Spleen (tissue), 11 donors: Measurements from ENCODE around the gene EXPH5. TPM values are rescaled to one million over a fixed set of nuclear protein-coding genes. Genes with fewer than 3 reads are reported as not detected.
"Not testable (repeated sequence)": the region's sequence is repeated elsewhere in the genome, so short reads cannot be mapped to it uniquely, and the experiment has no call there.

Source experiments
- DNase-seq: peaks from one replicate; pipeline ENCODE4 v3.0.0-alpha.2; 2020
- H3K27ac ChIP-seq, 8 donors: fragments of 200-600 bp; sonication (generic) in 7 of 8; 1 replicate in 4 of 8; 2 replicates in 4 of 8; pipeline versions ENCODE4 v1.5.0 to v1.8.0; 2016 to 2021; ENCODE audit warnings: inconsistent platforms in 4 of 8, mild to moderate bottlenecking in 4 of 8, moderate library complexity in 1 of 8
- H3K27me3 ChIP-seq, 7 donors: fragments of 200-600 bp; sonication (generic) in 6 of 7; replicated peaks in 1 of 7; 1 replicate in 4 of 7; 2 replicates in 3 of 7; pipeline versions ENCODE4 v1.5.0 to v1.8.0; 2016 to 2021; ENCODE audit warnings: inconsistent platforms in 3 of 7, mild to moderate bottlenecking in 1 of 7
- H3K36me3 ChIP-seq, 6 donors: fragments of 200-600 bp; sonication (generic) in 5 of 6; 1 replicate in 4 of 6; 2 replicates in 2 of 6; pipeline versions ENCODE4 v1.5.0 to v1.8.0; 2016 to 2021; ENCODE audit warnings: inconsistent platforms in 2 of 6
- H3K4me1 ChIP-seq, 6 donors: fragments of 200-600 bp; sonication (generic) in 5 of 6; 1 replicate in 3 of 6; 2 replicates in 3 of 6; pipeline versions ENCODE4 v1.5.0 to v1.8.0; 2016 to 2021; ENCODE audit warnings: inconsistent platforms in 3 of 6
- H3K4me3 ChIP-seq, 8 donors: fragments of 200-600 bp; sonication (generic) in 7 of 8; 1 replicate in 4 of 8; 2 replicates in 4 of 8; pipeline versions ENCODE4 v1.5.0 to v1.8.0; 2016 to 2021; ENCODE audit warnings: inconsistent platforms in 4 of 8, mild to moderate bottlenecking in 4 of 8, moderate library complexity in 2 of 8
- H3K9me3 ChIP-seq, 8 donors: fragments of 200-600 bp; sonication (generic) in 7 of 8; 1 replicate in 4 of 8; 2 replicates in 4 of 8; pipeline versions ENCODE4 v1.5.0 to v1.8.0; 2016 to 2021; ENCODE audit warnings: inconsistent platforms in 4 of 8
- CTCF ChIP-seq, 11 experiments: fragments of 200-600 bp in 7 of 11; fragments of 450-650 bp in 4 of 11; sonication (generic) in 4 of 11; IDR thresholded peaks in 8 of 11; conservative IDR thresholded peaks in 3 of 11; 1 replicate in 7 of 11; 2 replicates in 4 of 11; pipeline versions ENCODE4 v1.4.0 to v1.8.0; 2016 to 2021; ENCODE audit warnings: antibody characterized with exemption in 11 of 11, inconsistent platforms in 4 of 11, mild to moderate bottlenecking in 1 of 11
- POLR2A ChIP-seq, 3 donors: fragments of 450-650 bp; IDR thresholded peaks; one replicate each; pipeline ENCODE4 v1.5.1; 2017; ENCODE audit warnings: antibody characterized with exemption in 3 of 3, mild to moderate bottlenecking in 1 of 3
- POLR2AphosphoS5 ChIP-seq, 3 donors: sonication (generic); formaldehyde crosslinking; IDR thresholded peaks; one replicate each; pipeline ENCODE4 v1.5.1; 2017; ENCODE audit warnings: antibody characterized with exemption in 3 of 3
- WGBS, 5 donors: extraction: QIAGEN DNeasy Blood & Tissue Kit in 3 of 5; methylation state at CpG; one replicate each; pipeline versions ENCODE4 v1.1.5 to v1.1.7; 2013 to 2018; 5-methylcytosine and 5-hydroxymethylcytosine counted together
- intact Hi-C: fragments of 100-400 bp; cut with DNase I; formaldehyde crosslinking; loops from one replicate; pipeline ENCODE4 v1.15.0; 2023; ENCODE audit warnings: low total_unique reads
- polyA plus RNA-seq, 3 donors: library from polyadenylated mRNA; stranded (reverse); fragments of 200-250 nt; gene quantifications; one replicate each; pipeline ENCODE4 v1.2.1, GENCODE V29; 2013
- total RNA-seq, 7 donors: library from RNA; depleted of rRNA in 3 of 7; stranded (reverse); fragments of >200 nt in 3 of 7; fragmentation: NEBNext Ultra II Directional in 4 of 7; extraction: Animal tissue kit (Norgen Biotek cat#: 25700) in 4 of 7; gene quantifications; one replicate each; pipeline versions ENCODE4 v1.1.0 to v1.2.1, GENCODE V29; 2016 to 2021
- donor health status: healthy with polysubstance abuse.
- donor health status: DM: no; HTN: no; CAD: no; lungs with moderate emphysema.
- donor health status: DM: no; HTN: no; CAD: no.
- donor health status: Bipolar disorder and iron deficiency.
- donor health status: healthy.
- donor health status: DM: no; HTN: no; CAD: no.
- donor health status: DM: yes; HTN: yes; CAD: no.

The EXPH5 gene
- total and polyA plus RNA-seq, 10 donors = 0.05 to 1.9 (median 0.77) TPM

GRCh38 chr11:108588287-108588686, 5.3 kb downstream of the EXPH5 start:
- DNase-seq = no peak
- peaks cover 0 to 13% (median 5%) of the 10 kb centered on the region in 7 donors for H3K27me3 ChIP-seq
- TF ChIP-seq CTCF (IDR thresholded peaks at IDR 0.05 in 8 of 11, conservative IDR thresholded peaks at IDR 0.05 in 3 of 11) (no peak), POLR2AphosphoS5 (IDR thresholded peaks at IDR 0.05) (no peak), POLR2A (IDR thresholded peaks at IDR 0.05) (no peak)
- intact Hi-C loops = no loop called here
- H3K36me3 ChIP-seq = no peaks in the 10 kb centered on the region
- H3K9me3 ChIP-seq = no peaks in the 10 kb centered on the region
- no peak overlapping the region for H3K27ac ChIP-seq
- no peak overlapping the region for H3K4me3 ChIP-seq
- 78 to 87% (median 79%) methylated on average over 2 of the region's 2 CpGs for WGBS, 5 donors
- peaks cover 0 to 11% (median 7%) of the 10 kb centered on the region in 6 donors for H3K4me1 ChIP-seq

DNA sequence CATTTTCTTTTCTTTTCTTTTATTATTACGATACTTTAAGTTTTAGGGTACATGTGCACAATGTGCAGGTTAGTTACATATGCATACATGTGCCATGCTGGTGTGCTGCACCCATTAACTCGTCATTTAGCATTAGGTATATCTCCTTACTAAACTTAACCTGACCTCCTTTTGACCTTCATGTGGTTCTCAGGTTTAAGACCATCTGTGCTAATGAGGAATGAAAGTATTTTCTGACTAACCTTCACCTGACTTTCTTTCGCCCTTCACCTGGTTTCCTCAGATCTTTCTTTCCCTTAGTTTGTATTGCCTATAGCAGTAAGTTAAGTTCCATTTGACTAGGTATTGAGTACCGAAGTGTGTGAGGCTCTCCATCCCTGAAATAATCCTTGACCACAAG, 6.5 kb downstream of the EXPH5 start:
- Histone ChIP-seq H3K4me1 (no peaks in the 10 kb centered on the region), H3K9me3 (no peaks in the 10 kb centered on the region), H3K36me3 (no peaks in the 10 kb centered on the region), H3K27ac (no peak overlapping the region), H3K4me3 (no peak overlapping the region), H3K27me3 (peaks cover 0 to 1% (median 0%) of the 10 kb centered on the region in 7 donors)
- intact Hi-C loops = no loop called here
- DNase-seq = no peak
- 84 to 94% (median 88%) methylated on average over 4 of the region's 4 CpGs for WGBS, 5 donors
- no peak for TF ChIP-seq POLR2A (IDR thresholded peaks at IDR 0.05)
- TF ChIP-seq CTCF (IDR thresholded peaks at IDR 0.05 in 8 of 11, conservative IDR thresholded peaks at IDR 0.05 in 3 of 11) = no peak
- TF ChIP-seq POLR2AphosphoS5 (IDR thresholded peaks at IDR 0.05) = no peak

DNA sequence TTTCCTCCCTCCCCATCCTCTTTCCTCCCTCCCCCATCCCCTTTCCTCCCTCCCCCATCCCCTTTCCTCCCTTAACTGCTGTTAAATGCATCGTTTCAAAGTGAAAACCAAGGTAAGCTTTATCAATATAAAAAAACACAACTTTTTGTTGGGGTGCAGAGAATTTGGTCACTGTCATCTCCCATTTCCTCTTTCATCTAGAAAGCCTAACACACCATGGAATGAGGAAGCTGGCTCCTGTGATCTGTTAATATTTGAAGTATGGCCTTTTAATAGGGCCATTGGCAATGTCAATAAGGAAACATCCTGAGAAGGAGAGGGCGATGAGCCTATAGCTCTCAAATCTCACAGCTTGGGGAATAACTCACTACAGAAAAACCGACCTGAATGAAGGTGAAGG, 7.0 kb downstream of the EXPH5 start:
- intact Hi-C loops = no loop called here
- H3K27ac ChIP-seq = no peak overlapping the region
- H3K4me1 ChIP-seq = no peaks in the 10 kb centered on the region
- no peak overlapping the region for H3K4me3 ChIP-seq
- no peaks in the 10 kb centered on the region for H3K9me3 ChIP-seq
- 71 to 80% (median 79%) methylated on average over 3 of the region's 3 CpGs for WGBS, 5 donors
- no peak for TF ChIP-seq POLR2A (IDR thresholded peaks at IDR 0.05)
- TF ChIP-seq POLR2AphosphoS5 (IDR thresholded peaks at IDR 0.05) = no peak
- TF ChIP-seq CTCF (IDR thresholded peaks at IDR 0.05 in 8 of 11, conservative IDR thresholded peaks at IDR 0.05 in 3 of 11) = no peak
- H3K36me3 ChIP-seq = no peaks in the 10 kb centered on the region
- H3K27me3 ChIP-seq = no peaks in the 10 kb centered on the region
- DNase-seq = no peak

DNA sequence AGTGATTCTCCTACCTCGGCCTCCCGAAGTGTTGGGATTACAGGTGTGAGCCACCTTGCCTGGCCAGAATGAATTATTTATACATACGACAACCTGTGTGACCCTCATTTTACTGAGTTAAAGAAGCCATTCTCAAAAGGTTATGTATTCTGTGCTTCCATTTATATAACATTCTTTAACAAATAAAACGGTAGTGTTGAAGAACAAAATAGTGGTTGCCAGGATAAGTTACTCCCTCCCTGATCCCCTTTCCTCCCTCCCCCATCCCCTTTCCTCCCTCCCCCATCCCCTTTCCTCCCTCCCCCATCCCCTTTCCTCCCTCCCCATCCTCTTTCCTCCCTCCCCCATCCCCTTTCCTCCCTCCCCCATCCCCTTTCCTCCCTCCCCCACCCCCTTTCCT, 7.4 kb downstream of the EXPH5 start:
- DNase-seq, intact Hi-C loops, H3K4me3 ChIP-seq, H3K4me1 ChIP-seq, H3K27me3 ChIP-seq, H3K27ac ChIP-seq, H3K9me3 ChIP-seq, H3K36me3 ChIP-seq: not testable (repeated sequence)
- WGBS, 5 donors = 91 to 95% (median 92%) methylated on average over 4 of the region's 4 CpGs

DNA sequence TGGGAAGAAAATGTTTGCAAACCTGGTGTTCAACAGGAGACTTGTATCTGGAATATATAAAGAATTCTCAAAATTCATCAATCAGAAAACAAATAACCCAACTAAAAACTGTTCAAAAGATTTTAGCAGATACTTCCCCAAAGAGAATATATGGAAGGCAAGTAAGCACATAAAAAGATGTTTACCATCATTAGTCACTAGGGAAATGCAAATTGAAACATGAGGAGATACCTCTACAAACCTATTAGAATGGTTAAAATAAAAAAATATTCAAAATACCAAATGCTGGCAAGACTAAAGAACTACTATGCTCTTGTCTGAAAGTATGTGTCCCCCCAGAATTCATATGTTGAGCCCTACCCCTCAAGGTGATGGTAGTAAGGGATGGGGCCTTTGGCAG, 8.6 kb downstream of the EXPH5 start:
- intact Hi-C loops = no loop called here
- no peaks in the 10 kb centered on the region for H3K27me3 ChIP-seq
- no peak for DNase-seq
- TF ChIP-seq POLR2A (IDR thresholded peaks at IDR 0.05) (no peak), CTCF (IDR thresholded peaks at IDR 0.05 in 8 of 11, conservative IDR thresholded peaks at IDR 0.05 in 3 of 11) (no peak), POLR2AphosphoS5 (IDR thresholded peaks at IDR 0.05) (no peak)
- H3K36me3 ChIP-seq = no peaks in the 10 kb centered on the region
- H3K4me3 ChIP-seq = no peak overlapping the region
- H3K9me3 ChIP-seq = no peaks in the 10 kb centered on the region
- H3K27ac ChIP-seq = no peak overlapping the region
- H3K4me1 ChIP-seq = no peaks in the 10 kb centered on the region
